Spleen (tissue), 7 donors: Measurements from ENCODE around the gene ANKRD24.

Source experiments
- POLR2A ChIP-seq, 3 donors: fragments of 450-650 bp; IDR thresholded peaks; one replicate each; pipeline ENCODE4 v1.5.1; 2017; ENCODE audit warnings: antibody characterized with exemption in 3 of 3, mild to moderate bottlenecking in 1 of 3
- POLR2AphosphoS5 ChIP-seq, 3 donors: sonication (generic); formaldehyde crosslinking; IDR thresholded peaks; one replicate each; pipeline ENCODE4 v1.5.1; 2017; ENCODE audit warnings: antibody characterized with exemption in 3 of 3
- TF ChIP-seq, protein P1 (sequence below), 11 experiments: fragments of 200-600 bp in 7 of 11; fragments of 450-650 bp in 4 of 11; sonication (generic) in 4 of 11; IDR thresholded peaks in 8 of 11; conservative IDR thresholded peaks in 3 of 11; 1 replicate in 7 of 11; 2 replicates in 4 of 11; pipeline versions ENCODE4 v1.4.0 to v1.8.0; 2016 to 2021; ENCODE audit warnings: antibody characterized with exemption in 11 of 11, inconsistent platforms in 4 of 11, mild to moderate bottlenecking in 1 of 11
- donor health status: DM: no; HTN: no; CAD: no; lungs with moderate emphysema.
- donor health status: DM: no; HTN: no; CAD: no.
- donor health status: DM: no; HTN: no; CAD: no.

GRCh38 chr19:4175669-4175931, 6.9 kb upstream of the ANKRD24 start:
- TF ChIP-seq, protein P1, sequence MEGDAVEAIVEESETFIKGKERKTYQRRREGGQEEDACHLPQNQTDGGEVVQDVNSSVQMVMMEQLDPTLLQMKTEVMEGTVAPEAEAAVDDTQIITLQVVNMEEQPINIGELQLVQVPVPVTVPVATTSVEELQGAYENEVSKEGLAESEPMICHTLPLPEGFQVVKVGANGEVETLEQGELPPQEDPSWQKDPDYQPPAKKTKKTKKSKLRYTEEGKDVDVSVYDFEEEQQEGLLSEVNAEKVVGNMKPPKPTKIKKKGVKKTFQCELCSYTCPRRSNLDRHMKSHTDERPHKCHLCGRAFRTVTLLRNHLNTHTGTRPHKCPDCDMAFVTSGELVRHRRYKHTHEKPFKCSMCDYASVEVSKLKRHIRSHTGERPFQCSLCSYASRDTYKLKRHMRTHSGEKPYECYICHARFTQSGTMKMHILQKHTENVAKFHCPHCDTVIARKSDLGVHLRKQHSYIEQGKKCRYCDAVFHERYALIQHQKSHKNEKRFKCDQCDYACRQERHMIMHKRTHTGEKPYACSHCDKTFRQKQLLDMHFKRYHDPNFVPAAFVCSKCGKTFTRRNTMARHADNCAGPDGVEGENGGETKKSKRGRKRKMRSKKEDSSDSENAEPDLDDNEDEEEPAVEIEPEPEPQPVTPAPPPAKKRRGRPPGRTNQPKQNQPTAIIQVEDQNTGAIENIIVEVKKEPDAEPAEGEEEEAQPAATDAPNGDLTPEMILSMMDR (IDR thresholded peaks at IDR 0.05 in 8 of 11, conservative IDR thresholded peaks at IDR 0.05 in 3 of 11) = no peak
- TF ChIP-seq POLR2A (IDR thresholded peaks at IDR 0.05) (no peak), POLR2AphosphoS5 (IDR thresholded peaks at IDR 0.05) (no peak)
